PFSK-1 (cell line): Measurements from ENCODE around the gene GMPR.

ENCODE experiments used
- FOXP2 ChIP-seq: optimal IDR thresholded peaks from 2 replicates; pipeline ENCODE3; 2011; ENCODE audit warnings: borderline replicate concordance, control low read depth, inconsistent platforms; ENCODE audit not compliant: insufficient read depth; ENCODE audit errors: extremely low read length, extremely low read depth
- POLR2AphosphoS5 ChIP-seq: IDR thresholded peaks from 2 replicates; pipeline ENCODE4 v1.6.1; 2012; ENCODE audit warnings: low read depth, mild to moderate bottlenecking, control low read depth, low read length, moderate library complexity
- SIN3A ChIP-seq: IDR thresholded peaks from 2 replicates; pipeline ENCODE4 v1.6.1; 2012; ENCODE audit warnings: mild to moderate bottlenecking, low read length, moderate library complexity, borderline replicate concordance; ENCODE audit not compliant: insufficient read depth
- TF ChIP-seq, protein P1 (sequence below), 2 experiments: IDR thresholded peaks; 2 replicates each; pipeline versions ENCODE4 v1.6.1 to v1.8.0; 2011 to 2012; ENCODE audit warnings: low read depth in 2 of 2, low read length in 2 of 2, control low read depth in 1 of 2, inconsistent platforms in 1 of 2, mild to moderate bottlenecking in 1 of 2, moderate library complexity in 1 of 2; ENCODE audit not compliant: insufficient read depth in 1 of 2

DNA sequence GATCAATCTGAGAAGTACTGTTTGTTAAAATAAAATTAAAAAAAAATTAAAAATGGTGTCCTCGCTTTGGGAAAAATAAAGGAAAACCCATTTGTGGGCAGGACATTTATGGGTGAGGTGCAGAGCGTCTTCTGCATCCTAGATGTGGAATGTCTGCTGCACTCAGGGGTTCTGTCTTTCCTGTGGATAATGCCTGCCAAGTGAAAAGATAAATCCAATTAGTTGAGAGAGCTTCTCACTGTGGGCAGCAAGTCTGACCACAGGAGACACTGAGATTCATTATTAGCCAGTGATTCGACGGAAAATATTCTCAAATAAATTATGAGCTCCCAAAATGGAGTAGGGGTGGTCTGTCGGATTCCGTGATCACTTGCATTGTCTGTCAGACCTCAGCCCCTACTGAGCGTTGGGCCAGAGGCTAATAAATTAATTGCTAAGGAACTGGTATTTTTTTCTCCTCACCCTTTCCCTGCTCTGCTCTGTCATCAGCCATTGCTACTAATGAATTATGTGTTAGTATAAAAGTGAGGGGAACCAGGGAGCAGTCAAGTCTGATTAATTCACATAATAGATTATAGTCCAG lies 10.0 kb downstream of the GMPR start:
- TF ChIP-seq POLR2AphosphoS5 (no peak), SIN3A (no peak), FOXP2 (no peak)
- TF ChIP-seq, protein P1, sequence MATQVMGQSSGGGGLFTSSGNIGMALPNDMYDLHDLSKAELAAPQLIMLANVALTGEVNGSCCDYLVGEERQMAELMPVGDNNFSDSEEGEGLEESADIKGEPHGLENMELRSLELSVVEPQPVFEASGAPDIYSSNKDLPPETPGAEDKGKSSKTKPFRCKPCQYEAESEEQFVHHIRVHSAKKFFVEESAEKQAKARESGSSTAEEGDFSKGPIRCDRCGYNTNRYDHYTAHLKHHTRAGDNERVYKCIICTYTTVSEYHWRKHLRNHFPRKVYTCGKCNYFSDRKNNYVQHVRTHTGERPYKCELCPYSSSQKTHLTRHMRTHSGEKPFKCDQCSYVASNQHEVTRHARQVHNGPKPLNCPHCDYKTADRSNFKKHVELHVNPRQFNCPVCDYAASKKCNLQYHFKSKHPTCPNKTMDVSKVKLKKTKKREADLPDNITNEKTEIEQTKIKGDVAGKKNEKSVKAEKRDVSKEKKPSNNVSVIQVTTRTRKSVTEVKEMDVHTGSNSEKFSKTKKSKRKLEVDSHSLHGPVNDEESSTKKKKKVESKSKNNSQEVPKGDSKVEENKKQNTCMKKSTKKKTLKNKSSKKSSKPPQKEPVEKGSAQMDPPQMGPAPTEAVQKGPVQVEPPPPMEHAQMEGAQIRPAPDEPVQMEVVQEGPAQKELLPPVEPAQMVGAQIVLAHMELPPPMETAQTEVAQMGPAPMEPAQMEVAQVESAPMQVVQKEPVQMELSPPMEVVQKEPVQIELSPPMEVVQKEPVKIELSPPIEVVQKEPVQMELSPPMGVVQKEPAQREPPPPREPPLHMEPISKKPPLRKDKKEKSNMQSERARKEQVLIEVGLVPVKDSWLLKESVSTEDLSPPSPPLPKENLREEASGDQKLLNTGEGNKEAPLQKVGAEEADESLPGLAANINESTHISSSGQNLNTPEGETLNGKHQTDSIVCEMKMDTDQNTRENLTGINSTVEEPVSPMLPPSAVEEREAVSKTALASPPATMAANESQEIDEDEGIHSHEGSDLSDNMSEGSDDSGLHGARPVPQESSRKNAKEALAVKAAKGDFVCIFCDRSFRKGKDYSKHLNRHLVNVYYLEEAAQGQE (IDR thresholded peaks at IDR 0.05; ENCODE audit: insufficient read depth in 1 of 2, low read depth in 2 of 2, low read length in 2 of 2), result no peak
